Heart left ventricle (tissue), 16 donors: ENCODE results near the gene GJB4. TPM values are rescaled to one million over a fixed set of nuclear protein-coding genes. Genes with fewer than 3 reads are reported as not detected.

Source experiments
- ATAC-seq, 4 donors: fragments of 200-7000 bp; cut with Tn5 transposase; one replicate each; pipeline ENCODE4 v1.9.1; 2020 to 2022; ENCODE audit warnings: moderate library complexity in 4 of 4, mild to moderate bottlenecking in 3 of 4, moderate number of reproducible peaks in 1 of 4
- DNase-seq, 5 donors: peaks; one replicate each; pipeline ENCODE4 v3.0.0-alpha.2; 2020
- H3K27ac ChIP-seq, 12 donors: fragments of 200-600 bp; sonication (generic) in 4 of 12; one replicate each; pipeline versions ENCODE4 v1.5.0 to v1.8.0; 2016 to 2022; ENCODE audit warnings: mild to moderate bottlenecking in 2 of 12
- H3K27me3 ChIP-seq, 9 donors: fragments of 200-600 bp; sonication (generic) in 2 of 9; one replicate each; pipeline versions ENCODE4 v1.5.1 to v1.8.0; 2016 to 2022; ENCODE audit warnings: mild to moderate bottlenecking in 3 of 9
- H3K36me3 ChIP-seq, 9 donors: fragments of 200-600 bp; sonication (generic) in 2 of 9; one replicate each; pipeline versions ENCODE4 v1.5.0 to v1.8.0; 2018 to 2022; ENCODE audit warnings: mild to moderate bottlenecking in 2 of 9
- H3K4me1 ChIP-seq, 12 donors: fragments of 200-600 bp; sonication (generic) in 4 of 12; one replicate each; pipeline versions ENCODE4 v1.5.0 to v1.8.0; 2016 to 2022; ENCODE audit warnings: mild to moderate bottlenecking in 3 of 12
- H3K4me3 ChIP-seq, 12 donors: fragments of 200-600 bp; sonication (generic) in 4 of 12; one replicate each; pipeline versions ENCODE4 v1.5.0 to v1.8.0; 2017 to 2022; ENCODE audit warnings: mild to moderate bottlenecking in 9 of 12, moderate library complexity in 4 of 12
- H3K9me3 ChIP-seq, 12 donors: fragments of 200-600 bp; sonication (generic) in 4 of 12; one replicate each; pipeline versions ENCODE4 v1.5.0 to v1.8.0; 2016 to 2022; ENCODE audit warnings: mild to moderate bottlenecking in 1 of 12
- POLR2A ChIP-seq, 2 donors: fragments of 450-650 bp; IDR thresholded peaks; one replicate each; pipeline ENCODE4 v1.6.1; 2017; ENCODE audit warnings: antibody characterized with exemption in 2 of 2, mild to moderate bottlenecking in 2 of 2, moderate library complexity in 2 of 2
- WGBS, 4 donors: extraction: QIAGEN DNeasy Blood & Tissue Kit in 2 of 4; methylation state at CpG; one replicate each; pipeline versions ENCODE4 v1.1.5 to v1.1.7; 2013 to 2018; 5-methylcytosine and 5-hydroxymethylcytosine counted together
- intact Hi-C, 10 donors: fragments of 100-400 bp; cut with DNase I; formaldehyde crosslinking; loops; one replicate each; pipeline versions ENCODE4 v1.11.1 to v1.14.2; 2022
- polyA plus RNA-seq, 2 donors: library from polyadenylated mRNA; stranded (reverse); fragments of 200-250 nt; gene quantifications; one replicate each; pipeline ENCODE4 v1.2.3, GENCODE V29; 2013
- total RNA-seq, 9 donors: library from RNA; depleted of rRNA in 2 of 9; stranded (reverse); fragments of >200 nt in 2 of 9; fragmentation: NEBNext Ultra II Directional in 3 of 9; extraction: Animal tissue kit (Norgen Biotek cat#: 25700) in 3 of 9; gene quantifications; one replicate each; pipeline versions ENCODE4 v1.1.0 to v1.2.4, GENCODE V29; 2016 to 2023
- TF ChIP-seq, protein P1 (sequence below), 12 donors: fragments of 200-600 bp; sonication (generic) in 4 of 12; IDR thresholded peaks; one replicate each; pipeline versions ENCODE4 v1.5.0 to v1.8.0; 2018 to 2022; ENCODE audit warnings: antibody characterized with exemption in 12 of 12, mild to moderate bottlenecking in 5 of 12
- donor health status: ischemic (EF 13 %, LVEDD 7.1; RV severe dilation, severe dysfunction).
- donor health status: healthy with polysubstance abuse.
- donor health status: DM: no; HTN: yes; CAD: no.
- donor health status: DM: no; HTN: no; CAD: no.
- donor health status: ischemic (EF 25% LVEDD 6.9; RV normal size, moderate dysfunction).
- donor health status: ischemic (EF 25% LVEDD 5.7; RV mildly dilated, moderate dysfunction).
- donor health status: healthy.
- donor health status: DM: yes; HTN: yes; CAD: no.
- donor health status: ischemic (EF 35%, LVEDD 5.7; RV mildly dilated, moderate dysfunction).
- donor health status: nonischemic (EF 11% LVEDD 7.7; RV severe dilation, severe dysfunction).
- donor health status: DM: yes; HTN: yes; CAD: no.
- donor health status: PGD.
- donor health status: ischemic (EF 29% LVEDD 5.4; RV normal size, mild dysfunction).
- donor health status: nonischemic (EF 23%, LVEDD 6.1; RV moderate dilation, normal function).

The GJB4 gene
- total and polyA plus RNA-seq, 11 donors, result not detected

GRCh38 chr1:34785231-34785874 is 25.8 kb downstream of the GJB4 start:
- ATAC-seq (no peak), DNase-seq (no peak)
- 81 to 90% (median 87%) methylated on average over 22 of the region's 22 CpGs for WGBS, 4 donors
- no peaks in the 10 kb centered on the region for H3K9me3 ChIP-seq
- H3K4me3 ChIP-seq, result no peak overlapping the region
- TF ChIP-seq, protein P1, sequence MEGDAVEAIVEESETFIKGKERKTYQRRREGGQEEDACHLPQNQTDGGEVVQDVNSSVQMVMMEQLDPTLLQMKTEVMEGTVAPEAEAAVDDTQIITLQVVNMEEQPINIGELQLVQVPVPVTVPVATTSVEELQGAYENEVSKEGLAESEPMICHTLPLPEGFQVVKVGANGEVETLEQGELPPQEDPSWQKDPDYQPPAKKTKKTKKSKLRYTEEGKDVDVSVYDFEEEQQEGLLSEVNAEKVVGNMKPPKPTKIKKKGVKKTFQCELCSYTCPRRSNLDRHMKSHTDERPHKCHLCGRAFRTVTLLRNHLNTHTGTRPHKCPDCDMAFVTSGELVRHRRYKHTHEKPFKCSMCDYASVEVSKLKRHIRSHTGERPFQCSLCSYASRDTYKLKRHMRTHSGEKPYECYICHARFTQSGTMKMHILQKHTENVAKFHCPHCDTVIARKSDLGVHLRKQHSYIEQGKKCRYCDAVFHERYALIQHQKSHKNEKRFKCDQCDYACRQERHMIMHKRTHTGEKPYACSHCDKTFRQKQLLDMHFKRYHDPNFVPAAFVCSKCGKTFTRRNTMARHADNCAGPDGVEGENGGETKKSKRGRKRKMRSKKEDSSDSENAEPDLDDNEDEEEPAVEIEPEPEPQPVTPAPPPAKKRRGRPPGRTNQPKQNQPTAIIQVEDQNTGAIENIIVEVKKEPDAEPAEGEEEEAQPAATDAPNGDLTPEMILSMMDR (IDR thresholded peaks at IDR 0.05), result no peak
- TF ChIP-seq POLR2A (IDR thresholded peaks at IDR 0.05), result no peak
- no peaks in the 10 kb centered on the region for H3K36me3 ChIP-seq
- H3K27me3 ChIP-seq, result peaks cover 14 to 35% (median 23%) of the 10 kb centered on the region in 9 donors
- no peak overlapping the region for H3K27ac ChIP-seq
- peaks cover 0 to 34% (median 12%) of the 10 kb centered on the region in 12 donors for H3K4me1 ChIP-seq
- intact Hi-C loops, result loop anchor here in 4 of 10 donors (5.0 kb wide), 2 partner anchors 82 to 197 kb away; no protein-coding TSS in a partner anchor

- 63 to 76% (median 66%) methylated on average over 4 of the region's 4 CpGs for WGBS, 4 donors
- Histone ChIP-seq H3K9me3 (no peaks in the 10 kb centered on the region), H3K36me3 (no peaks in the 10 kb centered on the region), H3K4me3 (no peak overlapping the region), H3K4me1 (peaks cover 0 to 35% (median 9%) of the 10 kb centered on the region in 12 donors), H3K27ac (no peak overlapping the region), H3K27me3 (peaks cover 13 to 29% (median 17%) of the 10 kb centered on the region in 9 donors)
- ATAC-seq, result no peak
- TF ChIP-seq, protein P1 (IDR thresholded peaks at IDR 0.05), result no peak
- TF ChIP-seq POLR2A (IDR thresholded peaks at IDR 0.05), result no peak
- intact Hi-C loops, result loop anchor here in 9 of 10 donors (1.0 to 5.0 kb wide), 6 partner anchors 66 to 196 kb away; no protein-coding TSS in a partner anchor
- no peak for DNase-seq
Observed at GRCh38 chr1:34785875-34786470, 26.4 kb downstream of the GJB4 start.

DNA sequence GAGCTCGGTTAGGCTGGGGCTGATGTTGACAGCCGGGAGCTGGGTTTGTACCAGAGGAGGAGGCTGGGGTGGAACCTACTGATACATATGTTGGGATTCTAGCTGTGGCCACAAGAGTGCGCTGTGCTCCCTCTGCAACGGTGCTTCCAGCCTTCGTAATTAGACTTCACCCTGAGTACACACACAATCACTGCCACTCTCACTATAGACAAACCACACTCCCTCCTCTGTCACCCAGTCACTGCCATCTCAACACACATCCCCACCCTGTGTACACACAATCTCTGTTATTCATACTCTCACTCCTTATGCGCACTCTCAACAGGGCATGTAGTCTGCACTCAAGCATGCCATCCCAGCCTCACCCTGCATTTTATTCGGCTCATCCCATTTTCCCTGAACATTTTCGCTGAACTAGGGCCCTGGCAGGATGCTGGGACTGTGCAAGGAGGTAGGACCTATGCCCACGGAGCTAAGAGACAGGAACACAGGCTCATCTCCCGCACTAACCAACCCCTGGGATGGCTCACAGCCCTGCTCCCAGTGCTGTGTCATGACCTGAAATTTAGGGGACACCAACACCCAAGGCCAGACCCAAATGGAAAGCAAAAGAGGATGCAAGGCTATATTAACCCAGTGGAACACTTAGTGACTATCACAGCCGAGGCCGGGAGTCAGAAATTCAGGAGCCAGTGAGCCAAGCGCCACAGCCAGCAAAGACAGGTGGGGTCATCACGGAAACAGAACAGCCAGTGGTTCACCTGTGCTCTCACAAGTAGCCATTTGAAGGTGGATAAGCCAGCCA is 27.2 kb downstream of the GJB4 start:
- peak; percentile 50 to 82 (median 78) for ATAC-seq
- peak; percentile 66 to 79 (median 73) for DNase-seq
- H3K27me3 ChIP-seq, result peaks cover 6 to 22% (median 10%) of the 10 kb centered on the region in 9 donors
- no peak overlapping the region for H3K4me3 ChIP-seq
- peaks cover 0 to 34% (median 6%) of the 10 kb centered on the region in 12 donors for H3K4me1 ChIP-seq
- TF ChIP-seq POLR2A (IDR thresholded peaks at IDR 0.05), result no peak
- TF ChIP-seq, protein P1 (IDR thresholded peaks at IDR 0.05), result peak; percentile 80 to 93 (median 86)
- H3K9me3 ChIP-seq, result no peaks in the 10 kb centered on the region
- H3K27ac ChIP-seq, result no peak overlapping the region
- H3K36me3 ChIP-seq, result no peaks in the 10 kb centered on the region
- intact Hi-C loops, result loop anchor here in 9 of 10 donors (1.0 to 5.0 kb wide), 6 partner anchors 66 to 196 kb away; no protein-coding TSS in a partner anchor
- 46 to 51% (median 50%) methylated on average over 13 to 14 of the region's 14 CpGs for WGBS, 4 donors
